ENCODE results near the gene CRMP1.

DNA sequence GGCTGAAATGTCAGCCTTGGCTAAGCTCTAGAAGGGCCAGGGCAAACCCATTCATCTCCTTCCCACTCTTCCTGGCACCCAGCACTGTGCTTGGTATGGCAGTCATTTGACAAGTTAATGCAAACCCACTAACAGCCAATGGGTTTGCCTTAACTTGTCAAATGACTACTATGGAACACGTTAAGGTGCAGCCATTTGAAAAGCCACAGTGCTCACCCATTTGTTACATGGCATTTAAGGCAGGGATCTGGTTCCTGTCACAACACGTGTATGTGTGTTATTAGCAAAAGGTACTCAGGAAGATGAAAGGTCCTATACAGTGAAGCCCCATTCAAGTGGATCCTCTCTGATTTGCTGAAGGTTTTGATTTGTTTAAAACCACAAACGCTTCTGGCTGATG lies 7.2 kb downstream of the CRMP1 start:
- TF ChIP-seq POLR2A (IDR thresholded peaks at IDR 0.05; ENCODE audit: low read depth) (no peak), POLR2AphosphoS5 (IDR thresholded peaks at IDR 0.05) (no peak), EP300 (IDR thresholded peaks at IDR 0.05) (no peak)
- TF ChIP-seq, protein P1, sequence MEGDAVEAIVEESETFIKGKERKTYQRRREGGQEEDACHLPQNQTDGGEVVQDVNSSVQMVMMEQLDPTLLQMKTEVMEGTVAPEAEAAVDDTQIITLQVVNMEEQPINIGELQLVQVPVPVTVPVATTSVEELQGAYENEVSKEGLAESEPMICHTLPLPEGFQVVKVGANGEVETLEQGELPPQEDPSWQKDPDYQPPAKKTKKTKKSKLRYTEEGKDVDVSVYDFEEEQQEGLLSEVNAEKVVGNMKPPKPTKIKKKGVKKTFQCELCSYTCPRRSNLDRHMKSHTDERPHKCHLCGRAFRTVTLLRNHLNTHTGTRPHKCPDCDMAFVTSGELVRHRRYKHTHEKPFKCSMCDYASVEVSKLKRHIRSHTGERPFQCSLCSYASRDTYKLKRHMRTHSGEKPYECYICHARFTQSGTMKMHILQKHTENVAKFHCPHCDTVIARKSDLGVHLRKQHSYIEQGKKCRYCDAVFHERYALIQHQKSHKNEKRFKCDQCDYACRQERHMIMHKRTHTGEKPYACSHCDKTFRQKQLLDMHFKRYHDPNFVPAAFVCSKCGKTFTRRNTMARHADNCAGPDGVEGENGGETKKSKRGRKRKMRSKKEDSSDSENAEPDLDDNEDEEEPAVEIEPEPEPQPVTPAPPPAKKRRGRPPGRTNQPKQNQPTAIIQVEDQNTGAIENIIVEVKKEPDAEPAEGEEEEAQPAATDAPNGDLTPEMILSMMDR (IDR thresholded peaks at IDR 0.05), result no peak

All from esophagus muscularis mucosa (tissue), 4 donors.